Erythroblast (primary cell): ENCODE measurements around the gene TRIM49C.
"Not testable (repeated sequence)": the region's sequence is repeated elsewhere in the genome, so short reads cannot be mapped to it uniquely, and the experiment has no call there.

Experiments used
- DNase-seq, 2 experiments: peaks; one replicate each; lab custom pipeline; 2025; lab: John Stamatoyannopoulos, UW

TRIM49C gene

GRCh38 chr11:90030806-90031205 is at the start of gene TRIM49C:
Gene TRIM49C (plus strand): TSS chr11:90031106. CDS start chr11:90035212, 4,106 bp downstream.
- not testable (repeated sequence) for DNase-seq

GRCh38 chr11:90024184-90024583 is 6.7 kb upstream of the TRIM49C start:
- not testable (repeated sequence) for DNase-seq

- DNase-seq: not testable (repeated sequence)
Observed at GRCh38 chr11:90051591-90052209, 20.8 kb downstream of the TRIM49C start.

- DNase-seq: not testable (repeated sequence)
Observed at GRCh38 chr11:90052311-90052710, 21.4 kb downstream of the TRIM49C start.

- DNase-seq: not testable (repeated sequence)
Observed at GRCh38 chr11:90053545-90053944, 22.6 kb downstream of the TRIM49C start.

GRCh38 chr11:90085650-90086049 is 54.7 kb downstream of the TRIM49C start, which contains the start of gene UBTFL1:
Gene UBTFL1 (plus strand): TSS chr11:90085950. CDS start chr11:90085950, 0 bp downstream.
- DNase-seq: not testable (repeated sequence)

GRCh38 chr11:90088731-90089130 is 57.8 kb downstream of the TRIM49C start:
- DNase-seq: not testable (repeated sequence)
